NCI-H446 treated with DMSO at 0.1 percent for 48 hours (cell line): ENCODE data around the gene INPP5D.
"Not testable (repeated sequence)": the region's sequence is repeated elsewhere in the genome, so short reads cannot be mapped to it uniquely, and the experiment has no call there.

Source experiments
- DNase-seq: peaks from one replicate; lab custom pipeline; 2025; lab: John Stamatoyannopoulos, UW

Gene INPP5D

DNA sequence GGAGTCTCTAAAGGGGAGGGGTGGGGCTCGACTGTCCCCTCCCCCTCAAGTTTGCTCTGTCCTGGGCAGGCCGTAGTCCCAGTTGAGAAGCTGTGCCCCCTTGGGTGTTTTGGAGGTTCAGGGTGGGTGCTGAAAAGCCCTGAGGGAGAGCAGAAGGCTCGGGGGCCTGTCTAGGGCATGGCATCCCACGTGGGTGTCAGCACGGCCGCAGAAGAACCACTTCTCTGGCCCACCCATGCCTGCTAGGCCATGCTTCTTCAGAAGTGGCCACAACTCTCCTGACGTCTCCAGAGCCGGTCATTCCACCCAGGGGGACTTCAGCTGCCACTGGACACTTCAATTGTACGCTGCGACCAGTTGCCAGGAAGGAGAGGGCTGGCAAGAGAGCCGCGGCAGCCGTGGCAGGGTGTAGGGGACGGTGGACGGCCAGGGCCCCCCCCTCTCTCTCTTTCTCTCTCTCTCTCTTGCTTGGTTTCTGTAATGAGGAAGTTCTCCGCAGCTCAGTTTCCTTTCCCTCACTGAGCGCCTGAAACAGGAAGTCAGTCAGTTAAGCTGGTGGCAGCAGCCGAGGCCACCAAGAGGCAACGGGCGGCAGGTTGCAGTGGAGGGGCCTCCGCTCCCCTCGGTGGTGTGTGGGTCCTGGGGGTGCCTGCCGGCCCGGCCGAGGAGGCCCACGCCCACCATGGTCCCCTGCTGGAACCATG is at the start of gene INPP5D:
TSS of gene INPP5D (plus strand) at position 546 of the 704 bp plus-strand sequence. CDS start at position 683, 137 bp downstream.
- no peak for DNase-seq

DNA sequence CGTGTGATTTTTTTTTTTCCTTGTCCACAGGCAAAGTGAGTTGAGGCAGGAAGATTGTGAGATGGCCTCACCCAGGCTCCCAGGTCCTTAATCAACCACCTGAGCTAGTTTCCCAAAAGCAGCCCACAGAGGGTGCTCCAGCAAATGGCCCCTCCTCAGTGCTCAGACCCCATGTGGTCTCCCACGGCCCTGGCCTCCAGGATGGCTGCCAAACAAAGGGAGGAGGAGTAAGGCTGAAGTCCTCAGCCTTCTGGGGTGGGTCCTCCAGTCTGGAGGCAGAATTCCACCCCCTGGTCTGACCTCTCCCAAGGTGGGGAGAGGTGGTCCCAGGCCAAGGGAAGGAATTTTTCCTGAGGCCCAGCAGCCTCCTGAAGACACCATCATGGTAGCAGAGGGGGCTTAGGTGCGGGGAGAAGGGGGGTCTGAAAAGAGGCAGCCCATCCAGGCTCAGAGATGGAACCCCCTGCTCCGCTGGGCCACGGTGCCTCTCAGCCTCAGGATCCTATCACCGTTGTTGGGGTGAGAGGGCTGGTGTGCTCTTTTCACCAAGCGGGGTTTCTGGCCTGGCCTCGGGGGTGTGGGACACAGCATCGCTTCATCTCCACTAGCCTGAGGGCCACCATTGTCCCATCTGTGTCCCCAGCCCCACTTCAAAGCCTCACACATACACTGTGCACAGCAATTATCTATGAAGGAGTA is 49.4 kb upstream of the INPP5D start:
- DNase-seq: no peak

DNA sequence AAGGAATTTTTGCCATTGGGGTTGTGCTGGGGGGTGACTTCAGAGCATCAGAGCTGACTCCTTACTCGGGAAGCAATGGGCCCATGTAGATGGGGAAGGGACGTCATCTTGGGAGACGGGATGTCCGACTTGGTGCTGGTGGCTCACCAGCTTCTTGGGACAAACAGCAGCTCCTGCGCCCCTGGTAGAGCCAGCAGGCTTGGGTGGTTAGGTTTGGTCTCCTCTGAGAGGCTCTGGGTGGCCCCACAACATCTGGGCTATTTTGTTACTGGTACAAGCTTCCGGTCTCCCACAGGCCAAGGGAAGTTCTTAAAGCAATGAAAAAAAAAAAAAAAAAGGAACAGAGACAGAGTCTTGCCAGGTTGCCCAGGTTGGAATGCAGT is 48.9 kb upstream of the INPP5D start:
- no peak for DNase-seq

DNA sequence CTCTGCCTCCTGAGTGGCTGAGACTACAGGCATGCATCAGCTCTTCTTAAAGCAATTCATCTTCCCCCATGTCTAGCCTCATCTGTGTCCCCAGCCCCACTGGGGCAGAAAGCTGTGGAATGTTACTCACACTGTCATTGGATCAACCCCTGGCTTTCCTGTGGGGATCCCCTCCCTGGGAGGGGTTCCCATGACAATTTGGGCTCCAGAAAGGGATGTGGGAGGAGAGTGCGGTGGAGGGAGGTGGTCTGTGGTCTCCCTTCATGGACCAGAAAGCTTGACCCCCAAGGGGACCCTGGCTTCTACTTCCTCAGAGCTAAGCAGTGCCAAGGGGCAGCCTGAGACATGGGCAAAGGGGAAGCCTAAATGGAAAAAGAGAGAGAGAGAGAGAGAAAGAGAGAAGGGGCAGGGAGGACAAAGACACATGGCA is 48.4 kb upstream of the INPP5D start:
- no peak for DNase-seq

DNA sequence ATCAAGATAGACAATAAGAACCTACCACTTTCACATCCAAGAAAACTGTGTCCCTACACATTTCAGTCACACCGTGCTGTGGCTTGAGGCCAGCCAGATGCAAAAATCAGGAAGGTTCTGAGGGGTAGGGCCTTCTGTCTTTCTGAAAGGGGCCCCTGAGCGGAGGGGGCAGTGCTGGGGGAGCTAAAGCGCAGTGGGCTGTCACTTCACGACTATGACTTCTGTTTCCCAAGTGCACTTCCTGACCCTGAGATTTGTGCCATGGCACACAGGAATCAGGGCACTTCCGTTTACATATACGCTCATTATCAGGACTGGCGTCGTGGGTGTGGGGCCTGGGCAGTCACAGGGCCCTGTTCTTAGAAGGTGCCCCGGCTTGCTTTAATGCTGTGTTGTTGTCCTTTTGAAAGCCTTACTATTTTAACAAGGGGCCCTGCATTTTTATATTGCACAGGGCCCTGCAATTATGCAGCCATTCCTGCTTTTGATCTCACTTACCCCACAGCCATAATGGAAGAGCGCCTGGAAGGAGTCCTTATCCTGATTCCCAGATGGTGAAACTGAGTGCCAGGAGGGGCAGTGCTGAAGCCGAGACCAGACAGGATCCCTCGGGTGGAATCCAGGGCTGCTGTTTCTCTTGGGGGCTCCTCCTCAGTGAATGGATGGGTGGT is 47.7 kb upstream of the INPP5D start:
- DNase-seq: no peak

DNA sequence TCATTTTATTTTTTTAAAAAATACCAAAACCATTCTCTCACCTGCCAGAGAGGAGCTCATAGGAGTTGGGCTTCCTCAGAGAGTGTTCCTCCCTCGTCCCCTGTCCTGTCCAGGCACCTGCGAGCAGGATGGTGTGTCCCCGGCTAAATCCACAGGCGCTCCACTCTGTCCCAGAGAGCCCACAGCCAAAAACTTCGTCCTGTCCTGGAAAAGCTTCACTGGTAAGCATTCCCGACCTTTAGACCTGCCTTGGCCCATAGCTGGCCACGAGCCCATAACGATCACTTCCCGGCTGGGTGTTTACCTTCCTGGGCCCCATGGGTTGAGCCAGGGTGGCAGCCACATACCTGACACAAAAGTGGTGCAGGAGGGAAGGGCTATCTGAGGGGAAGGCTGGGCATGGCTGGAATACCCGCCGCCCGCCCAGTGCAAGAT is 47.1 kb upstream of the INPP5D start, which contains the start of gene NGEF:
TSS of gene NGEF (minus strand) at position 230 of the 435 bp plus-strand sequence. CDS start 38,366 bp downstream, outside the sequence.
- no peak for DNase-seq

DNA sequence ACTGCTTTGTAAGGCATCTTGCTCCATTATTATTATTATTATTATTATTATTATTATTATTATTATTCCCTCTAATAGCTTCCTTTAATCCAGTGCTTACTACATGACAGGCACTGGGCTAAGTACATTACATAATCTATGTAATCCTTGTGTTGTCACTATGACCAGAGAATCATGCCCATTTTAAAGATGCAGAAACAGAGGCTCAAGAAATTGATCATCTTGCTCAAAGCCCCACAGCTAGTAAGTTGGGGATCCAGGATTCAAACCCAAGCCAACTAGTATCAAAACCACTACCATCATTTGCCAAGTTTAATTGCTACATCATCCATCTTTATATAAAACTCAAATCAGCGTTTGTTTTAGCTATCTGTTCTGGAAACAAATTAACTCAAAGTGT is 46.5 kb upstream of the INPP5D start:
- no peak for DNase-seq

DNA sequence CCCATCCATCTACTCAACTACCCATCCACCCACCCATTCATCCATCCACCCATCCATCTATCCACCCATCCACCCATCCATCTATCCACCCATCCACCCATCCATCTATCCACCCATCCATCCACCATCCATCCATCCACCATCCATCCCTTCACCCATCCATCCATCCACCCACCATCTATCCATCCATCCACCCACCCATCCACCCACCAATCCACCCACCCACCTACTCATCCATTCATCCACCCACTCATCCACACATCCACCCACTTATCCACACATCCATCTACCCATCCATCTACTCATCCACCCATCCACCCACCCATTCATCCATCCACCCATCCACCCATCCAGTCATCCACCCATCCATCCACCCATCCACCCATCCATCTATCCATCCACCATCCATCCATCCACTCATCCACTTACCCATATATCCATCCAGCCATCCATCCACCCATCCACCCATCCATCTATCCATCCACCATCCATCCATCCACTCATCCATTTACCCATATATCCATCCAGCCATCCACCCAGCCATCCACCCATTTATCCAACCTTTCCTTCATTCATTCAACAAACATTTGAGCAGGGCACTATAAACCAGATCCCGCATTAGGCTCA is 45.0 kb upstream of the INPP5D start:
- no peak for DNase-seq

DNA sequence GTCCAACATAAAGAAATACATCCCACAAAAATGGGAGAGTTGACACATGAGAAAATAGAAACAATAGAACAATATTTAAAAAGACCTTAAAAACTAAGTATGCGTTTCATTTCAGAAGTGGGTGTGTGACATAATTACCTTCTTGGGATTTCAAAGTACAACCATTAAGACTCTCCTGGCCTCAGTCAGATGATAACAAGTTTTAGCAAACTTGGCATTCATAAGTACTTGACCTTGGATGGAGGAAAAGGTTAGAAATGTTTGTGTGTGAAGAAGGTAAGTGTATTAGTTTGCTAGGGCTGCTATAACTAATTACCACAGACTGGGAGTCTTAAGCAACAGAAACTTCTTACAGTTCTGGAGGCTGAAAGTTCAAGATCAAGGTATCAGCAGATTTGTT is 42.2 kb upstream of the INPP5D start:
- DNase-seq: no peak

DNA sequence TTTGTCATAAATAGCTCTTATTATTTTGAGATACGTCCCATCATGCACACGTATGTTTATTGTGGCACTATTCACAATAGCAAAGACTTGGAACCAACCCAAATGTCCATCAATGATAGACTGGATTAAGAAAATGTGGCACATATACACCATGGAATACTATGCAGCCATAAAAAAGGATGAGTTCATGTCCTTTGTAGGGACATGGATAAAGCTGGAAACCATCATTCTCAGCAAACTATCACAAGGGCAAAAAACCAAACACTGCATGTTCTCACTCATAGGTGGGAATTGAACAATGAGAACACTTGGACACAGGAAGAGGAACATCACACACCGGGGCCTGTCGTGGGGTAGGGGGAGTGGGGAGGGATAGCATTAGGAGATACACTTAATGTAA is 40.5 kb upstream of the INPP5D start:
- DNase-seq: not testable (repeated sequence)

DNA sequence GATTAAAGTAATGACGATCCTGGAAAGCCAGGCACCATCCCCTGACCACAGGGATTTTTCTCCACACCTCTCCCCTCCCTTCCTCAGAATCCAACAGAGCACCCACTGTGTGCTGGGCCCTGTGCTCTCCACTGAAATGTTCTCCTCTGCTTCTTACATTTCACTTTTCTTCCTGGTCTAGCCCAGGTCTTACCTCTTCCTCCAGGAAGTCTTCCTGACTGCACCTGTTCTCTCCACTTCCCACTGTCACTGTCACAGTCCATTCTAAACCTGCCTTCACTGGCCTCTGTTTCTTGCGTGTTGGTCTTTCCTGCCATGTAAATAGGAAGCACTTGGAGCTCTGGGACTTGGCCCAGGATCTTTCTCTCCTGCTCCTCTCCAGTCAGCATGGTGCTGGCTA is 39.7 kb upstream of the INPP5D start:
- no peak for DNase-seq

DNA sequence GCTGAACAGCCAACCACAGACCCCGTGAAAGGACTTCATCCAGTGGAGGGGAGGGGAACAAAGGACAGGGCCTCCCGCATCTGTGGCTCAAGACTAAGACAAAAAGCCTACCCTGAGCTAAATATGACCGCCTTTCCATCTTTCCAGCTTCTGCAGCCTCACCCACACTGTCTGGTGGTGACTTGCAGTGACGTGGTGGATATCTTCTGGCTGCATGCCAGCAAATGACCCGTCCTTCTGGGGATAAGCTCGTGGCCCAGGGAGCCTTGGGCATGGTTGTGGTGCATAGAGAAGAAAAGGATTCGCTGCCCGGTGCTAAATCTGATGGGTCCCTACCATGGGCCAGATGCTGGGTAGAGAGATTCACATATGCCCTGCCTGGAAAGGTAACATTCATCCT is 38.4 kb upstream of the INPP5D start:
- no peak for DNase-seq

DNA sequence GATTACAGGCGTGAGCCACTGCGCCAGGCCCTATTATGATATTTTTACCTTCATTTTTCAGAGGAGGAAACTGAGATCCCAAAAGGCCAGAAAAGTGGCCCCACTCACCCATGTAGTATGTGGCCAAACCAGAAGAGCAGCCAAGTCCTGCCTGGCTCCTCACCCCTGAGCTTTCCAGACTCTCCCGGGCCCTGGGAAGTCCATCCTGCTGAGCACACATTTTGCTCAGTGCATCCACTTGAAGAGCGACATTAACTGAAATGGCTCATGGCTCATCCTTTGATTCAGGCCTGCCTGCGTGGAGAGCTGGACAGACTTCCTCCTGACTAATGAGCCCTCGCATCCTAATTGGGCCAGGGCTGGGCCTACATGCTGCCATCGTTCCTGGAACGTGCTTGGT is 37.6 kb upstream of the INPP5D start:
- no peak for DNase-seq

DNA sequence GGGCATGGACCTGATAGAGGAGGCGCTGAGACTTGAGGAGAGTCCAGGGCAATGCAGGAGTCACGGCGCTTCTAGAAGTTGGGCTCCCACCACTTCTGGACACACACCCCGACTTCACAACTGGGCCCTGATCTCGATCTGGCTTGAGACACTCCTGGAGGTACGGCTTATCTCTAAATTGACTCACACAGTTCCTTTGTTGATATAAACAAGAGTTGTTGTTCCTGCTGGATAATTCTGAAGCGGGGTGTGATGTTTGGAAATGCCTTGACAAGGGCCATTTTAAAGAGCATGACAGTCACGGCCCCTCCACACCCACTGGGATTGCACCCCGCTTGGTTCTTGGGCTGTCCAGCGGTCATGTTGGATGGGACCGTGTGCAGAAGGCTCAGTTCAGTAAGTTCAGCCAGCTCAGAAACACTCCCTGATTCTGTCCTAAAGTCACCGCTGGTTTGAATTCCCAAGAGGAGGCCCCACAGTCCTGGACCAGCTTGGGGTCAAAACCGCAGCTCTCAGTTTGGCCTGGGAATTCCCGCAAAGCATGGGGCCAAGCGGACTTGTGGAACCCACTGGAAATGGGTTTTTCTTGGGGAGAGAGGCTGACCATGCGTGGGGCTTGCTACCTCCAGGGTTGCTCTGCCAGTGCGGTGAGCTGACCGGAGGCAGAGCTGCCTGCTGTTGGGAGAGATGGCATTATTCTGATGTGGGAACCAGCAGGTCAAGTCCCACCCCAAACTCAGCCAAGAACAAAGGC is 37.0 kb upstream of the INPP5D start:
- DNase-seq: no peak

DNA sequence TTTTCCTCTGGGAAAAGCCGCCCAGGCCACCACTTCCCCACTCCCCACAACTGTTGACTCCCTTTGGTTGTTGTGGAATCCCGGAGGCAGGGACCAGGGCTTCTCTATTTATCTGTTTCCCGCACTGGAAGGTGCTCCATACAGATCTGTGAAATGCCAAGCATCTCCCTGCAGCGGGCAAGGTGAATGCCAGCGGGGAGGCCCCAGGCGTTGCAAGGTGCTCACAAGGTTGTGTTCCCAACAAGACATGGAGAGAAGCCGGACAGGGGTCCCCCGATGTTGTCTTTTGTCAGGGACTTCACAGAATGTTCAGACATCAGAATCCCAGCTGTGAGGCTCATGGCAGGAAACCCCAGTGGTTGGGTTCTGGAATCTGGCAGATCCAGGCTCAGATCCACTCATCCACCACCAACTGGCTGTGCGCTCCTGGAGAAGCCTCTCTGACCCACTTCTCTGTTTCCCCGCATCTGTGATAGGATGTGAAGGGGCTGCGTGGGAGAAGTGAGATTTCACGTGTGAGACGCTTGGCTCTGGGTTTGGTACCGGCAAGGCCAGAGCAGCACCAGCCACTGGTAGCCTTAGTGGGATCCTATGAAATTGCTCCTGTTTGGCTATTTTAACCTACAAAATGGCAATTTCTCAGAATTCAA is 36.3 kb upstream of the INPP5D start:
- DNase-seq: no peak

DNA sequence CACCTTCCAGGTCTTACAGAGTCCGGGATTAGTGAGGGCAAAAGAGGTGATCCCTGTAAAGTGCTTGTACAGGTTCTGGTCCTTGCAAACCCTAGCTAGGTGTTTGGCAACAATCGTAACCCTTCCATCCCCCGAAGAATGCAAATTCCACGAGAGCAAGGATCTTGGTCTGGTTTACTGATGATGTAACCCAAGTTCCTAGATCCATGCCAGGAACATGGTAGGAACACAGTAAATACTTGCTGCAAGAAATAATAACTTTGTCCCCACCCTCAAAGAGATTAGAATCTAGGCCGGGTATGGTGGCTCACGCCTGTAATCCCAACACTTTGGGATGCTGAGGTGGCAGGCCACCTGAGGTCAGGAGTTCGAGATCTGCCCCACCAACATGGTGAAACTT is 34.4 kb upstream of the INPP5D start:
- DNase-seq: no peak

DNA sequence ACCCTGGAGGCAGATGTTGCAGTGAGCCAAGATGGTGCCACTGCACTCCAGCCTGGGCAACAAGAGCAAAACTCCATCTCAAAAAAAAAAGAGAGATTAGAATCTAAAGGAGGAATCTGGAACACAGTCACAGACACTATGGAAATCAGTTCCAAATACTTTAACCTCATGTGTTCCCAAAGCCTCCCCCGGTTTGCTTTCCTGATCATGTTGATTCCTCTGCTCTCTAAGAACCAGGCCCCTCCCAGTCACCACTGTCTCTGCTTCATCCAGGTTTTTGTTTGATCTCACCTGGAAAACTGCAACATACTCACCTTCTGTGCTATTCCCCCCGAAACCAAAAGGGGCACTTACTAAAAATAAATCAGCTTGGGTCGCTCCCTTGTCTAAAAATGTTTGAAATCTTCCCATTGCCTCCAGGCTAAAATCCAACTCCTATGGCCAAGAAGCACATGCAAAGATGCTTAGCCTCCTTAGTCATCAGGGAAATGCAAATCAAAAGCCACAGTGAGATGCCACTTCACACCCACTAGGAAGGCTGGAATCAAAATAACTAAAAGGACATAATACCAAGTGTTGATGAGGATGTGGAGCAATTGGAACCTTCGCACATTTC is 33.8 kb upstream of the INPP5D start:
- DNase-seq: no peak

DNA sequence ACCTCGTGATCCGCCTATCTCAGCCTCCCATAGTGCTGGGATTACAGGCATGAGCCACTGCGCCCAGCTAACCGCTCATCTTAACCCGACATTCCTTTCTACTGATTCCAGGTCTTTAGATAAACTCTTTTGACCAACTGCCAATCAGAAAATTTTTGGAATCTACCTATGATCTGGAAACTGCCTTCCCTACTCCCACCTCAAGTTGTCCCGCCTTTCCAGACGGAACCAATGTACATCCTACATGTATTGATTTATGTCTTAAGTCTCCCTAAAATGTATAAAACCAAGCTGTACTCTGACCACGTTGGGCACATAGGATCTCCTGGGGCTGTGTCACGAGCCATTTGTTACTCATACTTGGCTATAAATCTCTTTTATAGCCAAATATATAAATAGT is 30.8 kb upstream of the INPP5D start:
- DNase-seq: no peak

DNA sequence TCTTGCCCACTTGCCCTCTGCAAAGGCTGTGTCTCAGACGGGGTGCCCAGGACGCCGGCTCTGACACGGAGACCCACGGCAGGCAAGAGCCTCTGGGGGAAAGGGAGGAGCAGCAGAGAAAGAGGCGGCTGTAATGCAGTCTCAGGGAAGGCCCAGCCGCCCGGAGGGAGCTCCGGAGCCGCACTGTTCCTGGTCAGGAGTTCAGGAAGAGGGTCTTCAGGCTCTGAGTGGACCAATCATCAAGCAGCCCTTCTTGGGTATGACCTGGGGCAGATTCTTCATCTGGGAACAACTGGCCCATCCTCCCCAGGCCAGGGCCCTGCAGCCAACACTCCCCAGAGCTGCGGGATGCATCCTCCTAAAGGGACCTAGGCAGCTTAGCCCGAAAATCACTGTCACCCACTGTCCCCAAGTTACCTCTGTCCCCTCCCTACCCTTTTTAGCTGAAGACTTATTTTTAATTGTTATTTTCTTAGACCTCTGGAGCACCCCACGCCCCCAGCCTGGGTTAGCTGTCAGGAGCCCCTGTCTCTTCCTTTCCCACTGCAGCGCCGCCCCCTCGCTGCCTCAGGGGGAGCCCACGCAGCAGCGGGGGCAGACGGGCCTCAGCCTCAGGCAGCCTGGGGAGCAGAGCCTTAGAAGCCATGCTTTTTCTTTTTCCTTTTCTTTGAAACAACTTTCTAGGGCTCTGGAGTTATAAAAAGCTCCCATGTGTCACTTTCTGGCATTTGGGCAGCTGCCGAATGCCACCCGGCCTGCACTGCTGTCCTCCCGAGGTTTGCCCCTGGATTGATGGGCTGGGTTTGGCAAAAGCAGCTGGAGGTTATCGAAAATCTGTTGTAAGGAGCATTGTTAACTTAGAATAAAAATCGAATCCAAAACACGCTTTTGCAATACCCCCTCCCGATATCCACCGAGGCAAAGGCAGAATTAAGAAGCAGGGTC is 28.3 kb upstream of the INPP5D start:
- DNase-seq: no peak
